Measurements from ENCODE around the gene ANO2.

The ANO2 gene

GRCh38 chr12:5585178-5585577, 359.9 kb downstream of the ANO2 start:
- DNase-seq (ENCODE audit: low read depth): no peak
- H3K4me3 ChIP-seq (ENCODE audit: low read depth, low read length): no peak overlapping the region
- TF ChIP-seq CTCF (IDR thresholded peaks at IDR 0.05; ENCODE audit: low read depth, low read length, missing control alignments): no peak

GRCh38 chr12:5584412-5585175, 360.5 kb downstream of the ANO2 start:
- H3K4me3 ChIP-seq (ENCODE audit: low read depth, low read length): no peak overlapping the region
- no peak for DNase-seq (ENCODE audit: low read depth)
- no peak for TF ChIP-seq CTCF (IDR thresholded peaks at IDR 0.05; ENCODE audit: low read depth, low read length, missing control alignments)

GRCh38 chr12:5582541-5582940, 362.5 kb downstream of the ANO2 start:
- H3K4me3 ChIP-seq (ENCODE audit: low read depth, low read length): no peak overlapping the region
- DNase-seq (ENCODE audit: low read depth): no peak
- no peak for TF ChIP-seq CTCF (IDR thresholded peaks at IDR 0.05; ENCODE audit: low read depth, low read length, missing control alignments)

GRCh38 chr12:5582018-5582417, 363.0 kb downstream of the ANO2 start:
- TF ChIP-seq CTCF (IDR thresholded peaks at IDR 0.05; ENCODE audit: low read depth, low read length, missing control alignments): no peak
- no peak for DNase-seq (ENCODE audit: low read depth)
- H3K4me3 ChIP-seq (ENCODE audit: low read depth, low read length): no peak overlapping the region

GRCh38 chr12:5581616-5582015, 363.4 kb downstream of the ANO2 start:
- DNase-seq (ENCODE audit: low read depth): no peak
- TF ChIP-seq CTCF (IDR thresholded peaks at IDR 0.05; ENCODE audit: low read depth, low read length, missing control alignments): no peak
- no peak overlapping the region for H3K4me3 ChIP-seq (ENCODE audit: low read depth, low read length)

GRCh38 chr12:5581019-5581418, 364.0 kb downstream of the ANO2 start:
- H3K4me3 ChIP-seq (ENCODE audit: low read depth, low read length): no peak overlapping the region
- no peak for DNase-seq (ENCODE audit: low read depth)
- no peak for TF ChIP-seq CTCF (IDR thresholded peaks at IDR 0.05; ENCODE audit: low read depth, low read length, missing control alignments)

GRCh38 chr12:5578775-5579174, 366.3 kb downstream of the ANO2 start:
- no peak for DNase-seq (ENCODE audit: low read depth)
- no peak for TF ChIP-seq CTCF (IDR thresholded peaks at IDR 0.05; ENCODE audit: low read depth, low read length, missing control alignments)
- H3K4me3 ChIP-seq (ENCODE audit: low read depth, low read length): no peak overlapping the region

Data from GM12864 (cell line).